Spleen (tissue), 7 donors: Measurements from ENCODE around the gene CHST7.

ENCODE experiments used
- POLR2A ChIP-seq, 3 donors: fragments of 450-650 bp; IDR thresholded peaks; one replicate each; pipeline ENCODE4 v1.5.1; 2017; ENCODE audit warnings: antibody characterized with exemption in 3 of 3, mild to moderate bottlenecking in 1 of 3
- POLR2AphosphoS5 ChIP-seq, 3 donors: sonication (generic); formaldehyde crosslinking; IDR thresholded peaks; one replicate each; pipeline ENCODE4 v1.5.1; 2017; ENCODE audit warnings: antibody characterized with exemption in 3 of 3
- TF ChIP-seq, protein P1 (sequence below), 11 experiments: fragments of 200-600 bp in 7 of 11; fragments of 450-650 bp in 4 of 11; sonication (generic) in 4 of 11; IDR thresholded peaks in 8 of 11; conservative IDR thresholded peaks in 3 of 11; 1 replicate in 7 of 11; 2 replicates in 4 of 11; pipeline versions ENCODE4 v1.4.0 to v1.8.0; 2016 to 2021; ENCODE audit warnings: antibody characterized with exemption in 11 of 11, inconsistent platforms in 4 of 11, mild to moderate bottlenecking in 1 of 11
- donor health status: DM: no; HTN: no; CAD: no; lungs with moderate emphysema.
- donor health status: DM: no; HTN: no; CAD: no.
- donor health status: DM: no; HTN: no; CAD: no.

GRCh38 chrX:46582325-46582724 is 8.8 kb downstream of the CHST7 start:
- TF ChIP-seq, protein P1, sequence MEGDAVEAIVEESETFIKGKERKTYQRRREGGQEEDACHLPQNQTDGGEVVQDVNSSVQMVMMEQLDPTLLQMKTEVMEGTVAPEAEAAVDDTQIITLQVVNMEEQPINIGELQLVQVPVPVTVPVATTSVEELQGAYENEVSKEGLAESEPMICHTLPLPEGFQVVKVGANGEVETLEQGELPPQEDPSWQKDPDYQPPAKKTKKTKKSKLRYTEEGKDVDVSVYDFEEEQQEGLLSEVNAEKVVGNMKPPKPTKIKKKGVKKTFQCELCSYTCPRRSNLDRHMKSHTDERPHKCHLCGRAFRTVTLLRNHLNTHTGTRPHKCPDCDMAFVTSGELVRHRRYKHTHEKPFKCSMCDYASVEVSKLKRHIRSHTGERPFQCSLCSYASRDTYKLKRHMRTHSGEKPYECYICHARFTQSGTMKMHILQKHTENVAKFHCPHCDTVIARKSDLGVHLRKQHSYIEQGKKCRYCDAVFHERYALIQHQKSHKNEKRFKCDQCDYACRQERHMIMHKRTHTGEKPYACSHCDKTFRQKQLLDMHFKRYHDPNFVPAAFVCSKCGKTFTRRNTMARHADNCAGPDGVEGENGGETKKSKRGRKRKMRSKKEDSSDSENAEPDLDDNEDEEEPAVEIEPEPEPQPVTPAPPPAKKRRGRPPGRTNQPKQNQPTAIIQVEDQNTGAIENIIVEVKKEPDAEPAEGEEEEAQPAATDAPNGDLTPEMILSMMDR (IDR thresholded peaks at IDR 0.05 in 8 of 11, conservative IDR thresholded peaks at IDR 0.05 in 3 of 11) = no peak
- no peak for TF ChIP-seq POLR2AphosphoS5 (IDR thresholded peaks at IDR 0.05)
- no peak for TF ChIP-seq POLR2A (IDR thresholded peaks at IDR 0.05)
